GM23338 (cell line): ENCODE results near the gene C1QTNF8. TPM values are rescaled to one million over a fixed set of nuclear protein-coding genes. Genes with fewer than 3 reads are reported as not detected.

Experiments
- ATAC-seq: fragments of 200-7000 bp; cut with Tn5 transposase; 3 replicates; pipeline ENCODE4 v1.9.1; 2020
- DNase-seq: peaks from one replicate; pipeline ENCODE4 v3.0.0-alpha.2; 2015; ENCODE audit warnings: low spot score
- H2AFZ ChIP-seq: fragments of 200-600 bp; sonication (generic); 2 replicates; pipeline ENCODE4 v1.8.0; 2016; ENCODE audit warnings: antibody characterized with exemption, mild to moderate bottlenecking, moderate library complexity
- H3F3A ChIP-seq: fragments of 200-600 bp; sonication (generic); replicated peaks from 2 replicates; pipeline ENCODE4 v1.8.0; 2017; ENCODE audit warnings: antibody characterized with exemption, mixed run types, low read depth
- H3K27ac ChIP-seq: fragments of 200-600 bp; sonication (generic); 2 replicates; pipeline ENCODE4 v1.6.1; 2016; ENCODE audit warnings: low read depth
- H3K27me3 ChIP-seq: fragments of 200-600 bp; sonication (generic); 2 replicates; pipeline ENCODE4 v1.8.0; 2016; ENCODE audit warnings: mild to moderate bottlenecking, mixed run types, moderate library complexity; ENCODE audit not compliant: insufficient read depth
- H3K36me3 ChIP-seq: fragments of 200-600 bp; sonication (generic); 2 replicates; pipeline ENCODE4 v1.8.0; 2016; ENCODE audit warnings: mild to moderate bottlenecking; ENCODE audit not compliant: insufficient read depth
- H3K4me1 ChIP-seq: fragments of 200-600 bp; sonication (generic); 2 replicates; pipeline ENCODE4 v1.8.0; 2016; ENCODE audit warnings: mild to moderate bottlenecking, moderate library complexity; ENCODE audit not compliant: insufficient read depth
- H3K4me2 ChIP-seq: fragments of 200-600 bp; sonication (generic); 2 replicates; pipeline ENCODE4 v1.7.1; 2017; ENCODE audit warnings: mixed run types
- H3K4me3 ChIP-seq: fragments of 200-600 bp; sonication (generic); 2 replicates; pipeline ENCODE4 v1.6.1; 2016; ENCODE audit warnings: mixed run types
- H3K79me2 ChIP-seq: fragments of 200-600 bp; sonication (generic); replicated peaks from 2 replicates; pipeline ENCODE4 v1.8.0; 2017; ENCODE audit warnings: mild to moderate bottlenecking; ENCODE audit not compliant: insufficient read depth
- H3K9me2 ChIP-seq: fragments of 200-600 bp; sonication (generic); 2 replicates; pipeline ENCODE4 v1.8.0; 2017; ENCODE audit not compliant: insufficient read depth
- H4K20me1 ChIP-seq: fragments of 200-600 bp; sonication (generic); replicated peaks from 2 replicates; pipeline ENCODE4 v1.8.0; 2017; ENCODE audit warnings: mild to moderate bottlenecking; ENCODE audit not compliant: insufficient read depth
- H3K27ac Mint-ChIP-seq: 2 replicates; pipeline ENCODE4 v1.8.0; 2020; ENCODE audit warnings: inconsistent platforms, mild to moderate bottlenecking, moderate library complexity, mixed read lengths
- H3K27me3 Mint-ChIP-seq: 3 replicates; pipeline ENCODE4 v1.8.0; 2022; ENCODE audit warnings: low read depth, mild to moderate bottlenecking, moderate library complexity, mixed read lengths, inconsistent platforms; ENCODE audit not compliant: insufficient read depth, poor library complexity
- H3K36me3 Mint-ChIP-seq: 3 replicates; pipeline ENCODE4 v1.8.0; 2021; ENCODE audit warnings: low read depth, mild to moderate bottlenecking, inconsistent platforms, moderate library complexity, mixed read lengths
- H3K4me1 Mint-ChIP-seq: 3 replicates; pipeline ENCODE4 v1.8.0; 2020; ENCODE audit warnings: mild to moderate bottlenecking, inconsistent platforms, mixed read lengths
- H3K4me3 Mint-ChIP-seq: 3 replicates; pipeline ENCODE4 v1.8.0; 2021; ENCODE audit warnings: moderate library complexity, mild to moderate bottlenecking, inconsistent platforms, mixed read lengths
- H3K9me3 Mint-ChIP-seq: 3 replicates; pipeline ENCODE4 v1.8.0; 2020; ENCODE audit warnings: moderate library complexity, mild to moderate bottlenecking, inconsistent platforms, mixed read lengths
- EZH2 ChIP-seq: fragments of 200-600 bp; sonication (generic); IDR thresholded peaks from one replicate; pipeline ENCODE4 v1.8.0; 2017; ENCODE audit warnings: antibody characterized with exemption, mild to moderate bottlenecking, low read depth; ENCODE audit not compliant: unreplicated experiment
- JUNB ChIP-seq: IDR thresholded peaks from one replicate; pipeline ENCODE4 v1.6.1; 2016; ENCODE audit warnings: antibody characterized with exemption; ENCODE audit not compliant: unreplicated experiment
- POLR2AphosphoS5 ChIP-seq: IDR thresholded peaks from 2 replicates; pipeline ENCODE4 v1.6.1; 2016; ENCODE audit warnings: antibody characterized with exemption, low read depth
- ZNF114 ChIP-seq: fragments of 250-450 bp; sonication (Bioruptor Pico); IDR thresholded peaks from 2 replicates; pipeline ENCODE4 v1.5.0; 2020; ENCODE audit warnings: mild to moderate bottlenecking, moderate library complexity
- polyA plus RNA-seq: library from polyadenylated mRNA; unstranded; fragments of >200 nt; fragmentation: Nextera tagmentation; extraction: Ambion mirVana; gene quantifications from 2 replicates; pipeline ENCODE4 v1.2.1, GENCODE V29; 2016
- total RNA-seq: library from RNA; depleted of rRNA; stranded (reverse); fragments of >200 nt; shearing (Covaris generic); gene quantifications from 2 replicates; pipeline ENCODE4 v1.2.3, GENCODE V29; 2014
- TF ChIP-seq, protein P1 (sequence below): fragments of 250-450 bp; sonication (Bioruptor Pico); IDR thresholded peaks from 2 replicates; pipeline ENCODE4 v1.5.0; 2020; ENCODE audit warnings: mild to moderate bottlenecking, moderate library complexity
- TF ChIP-seq, protein P2 (sequence below), 2 experiments: fragments of 200-600 bp in 1 of 2; sonication (generic) in 1 of 2; conservative IDR thresholded peaks; 2 replicates each; pipeline versions ENCODE4 v1.5.1 to v1.6.1; 2016 to 2017; ENCODE audit warnings: antibody characterized with exemption in 2 of 2, low read depth in 2 of 2, mild to moderate bottlenecking in 2 of 2, moderate library complexity in 1 of 2

The C1QTNF8 gene
- total and polyA plus RNA-seq, 2 experiments from 2014 or later, result not detected

DNA sequence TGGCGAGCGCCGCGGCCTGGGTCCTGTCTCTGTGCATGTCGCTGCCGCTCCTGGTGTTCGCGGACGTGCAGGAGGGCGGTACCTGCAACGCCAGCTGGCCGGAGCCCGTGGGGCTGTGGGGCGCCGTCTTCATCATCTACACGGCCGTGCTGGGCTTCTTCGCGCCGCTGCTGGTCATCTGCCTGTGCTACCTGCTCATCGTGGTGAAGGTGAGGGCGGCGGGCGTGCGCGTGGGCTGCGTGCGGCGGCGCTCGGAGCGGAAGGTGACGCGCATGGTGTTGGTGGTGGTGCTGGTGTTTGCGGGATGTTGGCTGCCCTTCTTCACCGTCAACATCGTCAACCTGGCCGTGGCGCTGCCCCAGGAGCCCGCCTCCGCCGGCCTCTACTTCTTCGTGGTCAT, 16.7 kb downstream of the C1QTNF8 start (continued):
- TF ChIP-seq, protein P1, sequence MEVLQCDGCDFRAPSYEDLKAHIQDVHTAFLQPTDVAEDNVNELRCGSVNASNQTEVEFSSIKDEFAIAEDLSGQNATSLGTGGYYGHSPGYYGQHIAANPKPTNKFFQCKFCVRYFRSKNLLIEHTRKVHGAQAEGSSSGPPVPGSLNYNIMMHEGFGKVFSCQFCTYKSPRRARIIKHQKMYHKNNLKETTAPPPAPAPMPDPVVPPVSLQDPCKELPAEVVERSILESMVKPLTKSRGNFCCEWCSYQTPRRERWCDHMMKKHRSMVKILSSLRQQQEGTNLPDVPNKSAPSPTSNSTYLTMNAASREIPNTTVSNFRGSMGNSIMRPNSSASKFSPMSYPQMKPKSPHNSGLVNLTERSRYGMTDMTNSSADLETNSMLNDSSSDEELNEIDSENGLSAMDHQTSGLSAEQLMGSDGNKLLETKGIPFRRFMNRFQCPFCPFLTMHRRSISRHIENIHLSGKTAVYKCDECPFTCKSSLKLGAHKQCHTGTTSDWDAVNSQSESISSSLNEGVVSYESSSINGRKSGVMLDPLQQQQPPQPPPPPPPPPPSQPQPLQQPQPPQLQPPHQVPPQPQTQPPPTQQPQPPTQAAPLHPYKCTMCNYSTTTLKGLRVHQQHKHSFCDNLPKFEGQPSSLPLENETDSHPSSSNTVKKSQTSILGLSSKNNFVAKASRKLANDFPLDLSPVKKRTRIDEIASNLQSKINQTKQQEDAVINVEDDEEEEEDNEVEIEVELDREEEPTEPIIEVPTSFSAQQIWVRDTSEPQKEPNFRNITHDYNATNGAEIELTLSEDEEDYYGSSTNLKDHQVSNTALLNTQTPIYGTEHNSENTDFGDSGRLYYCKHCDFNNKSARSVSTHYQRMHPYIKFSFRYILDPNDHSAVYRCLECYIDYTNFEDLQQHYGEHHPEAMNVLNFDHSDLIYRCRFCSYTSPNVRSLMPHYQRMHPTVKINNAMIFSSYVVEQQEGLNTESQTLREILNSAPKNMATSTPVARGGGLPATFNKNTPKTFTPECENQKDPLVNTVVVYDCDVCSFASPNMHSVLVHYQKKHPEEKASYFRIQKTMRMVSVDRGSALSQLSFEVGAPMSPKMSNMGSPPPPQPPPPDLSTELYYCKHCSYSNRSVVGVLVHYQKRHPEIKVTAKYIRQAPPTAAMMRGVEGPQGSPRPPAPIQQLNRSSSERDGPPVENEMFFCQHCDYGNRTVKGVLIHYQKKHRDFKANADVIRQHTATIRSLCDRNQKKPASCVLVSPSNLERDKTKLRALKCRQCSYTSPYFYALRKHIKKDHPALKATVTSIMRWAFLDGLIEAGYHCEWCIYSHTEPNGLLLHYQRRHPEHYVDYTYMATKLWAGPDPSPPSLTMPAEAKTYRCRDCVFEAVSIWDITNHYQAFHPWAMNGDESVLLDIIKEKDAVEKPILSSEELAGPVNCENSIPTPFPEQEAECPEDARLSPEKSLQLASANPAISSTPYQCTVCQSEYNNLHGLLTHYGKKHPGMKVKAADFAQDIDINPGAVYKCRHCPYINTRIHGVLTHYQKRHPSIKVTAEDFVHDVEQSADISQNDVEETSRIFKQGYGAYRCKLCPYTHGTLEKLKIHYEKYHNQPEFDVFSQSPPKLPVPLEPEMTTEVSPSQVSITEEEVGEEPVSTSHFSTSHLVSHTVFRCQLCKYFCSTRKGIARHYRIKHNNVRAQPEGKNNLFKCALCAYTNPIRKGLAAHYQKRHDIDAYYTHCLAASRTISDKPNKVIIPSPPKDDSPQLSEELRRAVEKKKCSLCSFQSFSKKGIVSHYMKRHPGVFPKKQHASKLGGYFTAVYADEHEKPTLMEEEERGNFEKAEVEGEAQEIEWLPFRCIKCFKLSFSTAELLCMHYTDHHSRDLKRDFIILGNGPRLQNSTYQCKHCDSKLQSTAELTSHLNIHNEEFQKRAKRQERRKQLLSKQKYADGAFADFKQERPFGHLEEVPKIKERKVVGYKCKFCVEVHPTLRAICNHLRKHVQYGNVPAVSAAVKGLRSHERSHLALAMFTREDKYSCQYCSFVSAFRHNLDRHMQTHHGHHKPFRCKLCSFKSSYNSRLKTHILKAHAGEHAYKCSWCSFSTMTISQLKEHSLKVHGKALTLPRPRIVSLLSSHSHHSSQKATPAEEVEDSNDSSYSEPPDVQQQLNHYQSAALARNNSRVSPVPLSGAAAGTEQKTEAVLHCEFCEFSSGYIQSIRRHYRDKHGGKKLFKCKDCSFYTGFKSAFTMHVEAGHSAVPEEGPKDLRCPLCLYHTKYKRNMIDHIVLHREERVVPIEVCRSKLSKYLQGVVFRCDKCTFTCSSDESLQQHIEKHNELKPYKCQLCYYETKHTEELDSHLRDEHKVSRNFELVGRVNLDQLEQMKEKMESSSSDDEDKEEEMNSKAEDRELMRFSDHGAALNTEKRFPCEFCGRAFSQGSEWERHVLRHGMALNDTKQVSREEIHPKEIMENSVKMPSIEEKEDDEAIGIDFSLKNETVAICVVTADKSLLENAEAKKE, result no peak
- TF ChIP-seq JUNB, result no peak
- TF ChIP-seq, protein P2, sequence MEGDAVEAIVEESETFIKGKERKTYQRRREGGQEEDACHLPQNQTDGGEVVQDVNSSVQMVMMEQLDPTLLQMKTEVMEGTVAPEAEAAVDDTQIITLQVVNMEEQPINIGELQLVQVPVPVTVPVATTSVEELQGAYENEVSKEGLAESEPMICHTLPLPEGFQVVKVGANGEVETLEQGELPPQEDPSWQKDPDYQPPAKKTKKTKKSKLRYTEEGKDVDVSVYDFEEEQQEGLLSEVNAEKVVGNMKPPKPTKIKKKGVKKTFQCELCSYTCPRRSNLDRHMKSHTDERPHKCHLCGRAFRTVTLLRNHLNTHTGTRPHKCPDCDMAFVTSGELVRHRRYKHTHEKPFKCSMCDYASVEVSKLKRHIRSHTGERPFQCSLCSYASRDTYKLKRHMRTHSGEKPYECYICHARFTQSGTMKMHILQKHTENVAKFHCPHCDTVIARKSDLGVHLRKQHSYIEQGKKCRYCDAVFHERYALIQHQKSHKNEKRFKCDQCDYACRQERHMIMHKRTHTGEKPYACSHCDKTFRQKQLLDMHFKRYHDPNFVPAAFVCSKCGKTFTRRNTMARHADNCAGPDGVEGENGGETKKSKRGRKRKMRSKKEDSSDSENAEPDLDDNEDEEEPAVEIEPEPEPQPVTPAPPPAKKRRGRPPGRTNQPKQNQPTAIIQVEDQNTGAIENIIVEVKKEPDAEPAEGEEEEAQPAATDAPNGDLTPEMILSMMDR (conservative IDR thresholded peaks at IDR 0.05; ENCODE audit: low read depth in 2 of 2), result no peak
- TF ChIP-seq EZH2, result no peak

DNA sequence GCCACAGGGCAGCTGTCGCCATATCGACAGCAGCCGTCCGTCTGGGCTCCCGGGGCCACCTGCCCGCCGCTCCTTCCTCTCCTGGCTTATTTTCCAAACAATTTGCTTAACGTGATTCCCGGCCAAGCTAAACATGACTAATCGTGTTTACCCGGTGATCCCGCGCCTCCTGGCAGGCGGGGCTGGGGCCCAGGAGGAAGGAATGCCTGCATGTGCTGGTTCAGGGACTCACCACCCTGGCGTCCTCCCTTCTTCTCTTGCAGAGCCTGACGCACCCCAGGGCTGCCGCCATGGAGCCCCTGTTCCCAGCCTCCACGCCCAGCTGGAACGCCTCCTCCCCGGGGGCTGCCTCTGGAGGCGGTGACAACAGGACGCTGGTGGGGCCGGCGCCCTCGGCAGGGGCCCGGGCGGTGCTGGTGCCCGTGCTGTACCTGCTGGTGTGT, 17.4 kb downstream of the C1QTNF8 start:
- Mint-ChIP-seq H3K27me3 (peaks cover 6% of the 10 kb centered on the region), H3K9me3 (no peaks in the 10 kb centered on the region), H3K4me1 (peaks cover 6% of the 10 kb centered on the region; the same call in 2 of the 3 replicates), H3K4me3 (no peak overlapping the region), H3K27ac (no peak overlapping the region), H3K36me3 (no peaks in the 10 kb centered on the region)
- TF ChIP-seq, protein P1, result no peak
- TF ChIP-seq ZNF114, result no peak
- TF ChIP-seq POLR2AphosphoS5, result no peak
- DNase-seq, result no peak
- Histone ChIP-seq H3K27ac (no peak overlapping the region), H3K9me2 (no peaks in the 10 kb centered on the region), H2AFZ (no peak overlapping the region), H3K36me3 (no peaks in the 10 kb centered on the region), H3F3A (no peaks in the 10 kb centered on the region), H3K4me1 (no peaks in the 10 kb centered on the region), H4K20me1 (no peaks in the 10 kb centered on the region), H3K4me2 (no peak overlapping the region), H3K79me2 (no peaks in the 10 kb centered on the region), H3K27me3 (no peaks in the 10 kb centered on the region), H3K4me3 (no peak overlapping the region)
- no peak for ATAC-seq
